Lung microvascular endothelial cell (primary cell): Measurements from ENCODE around the gene PSAT1. TPM values are rescaled to one million over a fixed set of nuclear protein-coding genes. Genes with fewer than 3 reads are reported as not detected.
A peak's percentile ranks its signal among the peaks of the same experiment; 100 is the strongest.
"Not testable (repeated sequence)": the region's sequence is repeated elsewhere in the genome, so short reads cannot be mapped to it uniquely, and the experiment has no call there.

Experiments used
- DNase-seq, 2 donors: peaks; one replicate each; pipeline versions ENCODE4 v3.0.0 to v3.0.0-alpha.2; 2010; ENCODE audit warnings: low read depth in 2 of 2
- total RNA-seq: library from RNA; depleted of rRNA; stranded (reverse); fragments of >200 nt; gene quantifications from 2 replicates; pipeline ENCODE4 v1.2.1, GENCODE V29; 2014

The PSAT1 gene
- 7.0 and 10.3 TPM in 2 replicates for total RNA-seq

- DNase-seq, result peak; percentile 94 to 96
These were observed at the start of gene PSAT1 for GRCh38 chr9:78296893-78297671. Gene PSAT1, plus strand, starts transcription at chr9:78297125. Its CDS starts 86 bp downstream, at chr9:78297211.

- DNase-seq, result no peak
These were observed 48.3 kb upstream of the PSAT1 start for GRCh38 chr9:78248635-78249034.

- DNase-seq, result no peak
These were observed 47.4 kb upstream of the PSAT1 start for GRCh38 chr9:78249542-78249941.

- no peak for DNase-seq
These were observed 44.3 kb upstream of the PSAT1 start for GRCh38 chr9:78252616-78253015.

GRCh38 chr9:78253285-78253684, 43.6 kb upstream of the PSAT1 start:
- no peak for DNase-seq

- DNase-seq, result peak; percentile 34 to 53
These were observed 35.4 kb upstream of the PSAT1 start for GRCh38 chr9:78261403-78262001.

- DNase-seq, result no peak
These were observed 34.3 kb upstream of the PSAT1 start for GRCh38 chr9:78262655-78263054.

- DNase-seq, result no peak
These were observed 29.0 kb upstream of the PSAT1 start for GRCh38 chr9:78267889-78268288.

GRCh38 chr9:78269784-78270183, 27.1 kb upstream of the PSAT1 start:
- no peak for DNase-seq

GRCh38 chr9:78272307-78272706, 24.6 kb upstream of the PSAT1 start:
- DNase-seq, result no peak

- DNase-seq, result no peak
These were observed 23.2 kb upstream of the PSAT1 start for GRCh38 chr9:78273761-78274160.

GRCh38 chr9:78278177-78278777, 18.6 kb upstream of the PSAT1 start:
- DNase-seq, result no peak

GRCh38 chr9:78278801-78279200, 18.1 kb upstream of the PSAT1 start:
- no peak for DNase-seq

- peak; percentile 31 to 51 for DNase-seq
These were observed 15.8 kb upstream of the PSAT1 start for GRCh38 chr9:78280982-78281668.

GRCh38 chr9:78284181-78284580, 12.7 kb upstream of the PSAT1 start:
- DNase-seq, result not testable (repeated sequence)

GRCh38 chr9:78286125-78286524, 10.8 kb upstream of the PSAT1 start:
- no peak for DNase-seq

- DNase-seq, result no peak
These were observed 10.0 kb upstream of the PSAT1 start for GRCh38 chr9:78286946-78287388.

GRCh38 chr9:78288214-78288892, 8.6 kb upstream of the PSAT1 start:
- no peak for DNase-seq

GRCh38 chr9:78289474-78289873, 7.5 kb upstream of the PSAT1 start:
- no peak for DNase-seq

- no peak for DNase-seq
These were observed 5.5 kb upstream of the PSAT1 start for GRCh38 chr9:78291240-78291925.

- DNase-seq, result no peak
These were observed 4.9 kb upstream of the PSAT1 start for GRCh38 chr9:78292026-78292425.
